Fibroblast of lung (primary cell): Measurements from ENCODE around the gene PCDHA11.

Experiments used
- CTCF ChIP-seq, 2 donors: IDR thresholded peaks in 1 of 2; conservative IDR thresholded peaks in 1 of 2; 1 replicate in 1 of 2; 2 replicates in 1 of 2; pipeline ENCODE4 v1.5.1; 2011 to 2012; ENCODE audit warnings: low read length in 2 of 2, control low read depth in 1 of 2, inconsistent platforms in 1 of 2, low read depth in 1 of 2, mild to moderate bottlenecking in 1 of 2
- EZH2 ChIP-seq: IDR thresholded peaks from 2 replicates; pipeline ENCODE4 v1.5.1; 2012; ENCODE audit warnings: low read length, control low read depth, mild to moderate bottlenecking; ENCODE audit errors: missing control alignments

GRCh38 chr5:140883927-140884697 is 15.4 kb downstream of the PCDHA11 start:
- TF ChIP-seq CTCF (conservative IDR thresholded peaks at IDR 0.05 in 1 of 2, IDR thresholded peaks at IDR 0.05 in 1 of 2; ENCODE audit: low read depth in 1 of 2, low read length in 2 of 2) (no peak), EZH2 (no peak)
